SK-N-SH (cell line): ENCODE data around the gene MTARC1. TPM values are rescaled to one million over a fixed set of nuclear protein-coding genes. Genes with fewer than 3 reads are reported as not detected.

ENCODE experiments used
- CTCF ChIA-PET: fragments of 300-600, 350-600 bp; formaldehyde crosslinking; extraction: SDS; loops from one replicate; lab custom pipeline; 2021; lab: Yijun Ruan, JAX
- POLR2A ChIA-PET: fragments of 350-600 bp; sonication (Branson Sonifier 250); formaldehyde crosslinking; extraction: SDS; loops from one replicate; lab custom pipeline; 2020; ENCODE audit warnings: antibody characterized with exemption, inconsistent platforms; lab: Yijun Ruan, JAX
- DNase-seq: peaks from one replicate; pipeline ENCODE4 v3.0.0; 2012
- H2AFZ ChIP-seq: fragments of 200-600 bp; sonication (generic); 2 replicates; pipeline ENCODE4 v1.8.1; 2016; ENCODE audit warnings: antibody characterized with exemption, mild to moderate bottlenecking, low read depth
- H3F3A ChIP-seq: fragments of 200-600 bp; sonication (generic); replicated peaks from 2 replicates; pipeline ENCODE3; 2016; ENCODE audit warnings: antibody characterized with exemption, mild to moderate bottlenecking; ENCODE audit not compliant: insufficient read depth
- H3K27ac ChIP-seq, 2 experiments: fragments of 200-500 bp in 1 of 2; fragments of 200-600 bp in 1 of 2; sonication (Bioruptor generic) in 1 of 2; sonication (generic), shearing (Covaris generic) in 1 of 2; 2 replicates each; pipeline versions ENCODE4 v1.5.1 to v1.6.1; 2014 to 2016; ENCODE audit warnings: low read depth in 2 of 2, inconsistent platforms in 1 of 2, low read length in 1 of 2, mild to moderate bottlenecking in 1 of 2, mixed read lengths in 1 of 2
- H3K27me3 ChIP-seq: fragments of 200-600 bp; sonication (generic), shearing (Covaris generic); 2 replicates; pipeline ENCODE4 v1.6.1; 2016; ENCODE audit warnings: mixed run types; ENCODE audit not compliant: insufficient read depth
- H3K36me3 ChIP-seq, 2 experiments: fragments of 200-500 bp in 1 of 2; fragments of 200-600 bp in 1 of 2; sonication (Bioruptor generic) in 1 of 2; sonication (generic) in 1 of 2; replicated peaks in 1 of 2; 2 replicates each; pipeline versions ENCODE3 to v1.5.1; 2014 to 2016; ENCODE audit warnings: low read length in 1 of 2, mild to moderate bottlenecking in 1 of 2; ENCODE audit not compliant: insufficient read depth in 2 of 2, control insufficient read depth in 1 of 2
- H3K4me1 ChIP-seq, 2 experiments: fragments of 200-500 bp in 1 of 2; fragments of 200-600 bp in 1 of 2; sonication (Bioruptor generic) in 1 of 2; sonication (generic), shearing (Covaris generic) in 1 of 2; 2 replicates each; pipeline versions ENCODE4 v1.5.1 to v1.6.1; 2014 to 2016; ENCODE audit warnings: low read depth in 1 of 2, low read length in 1 of 2, mixed run types in 1 of 2; ENCODE audit not compliant: insufficient read depth in 2 of 2, control insufficient read depth in 1 of 2
- H3K4me2 ChIP-seq: fragments of 200-600 bp; sonication (generic), shearing (Covaris generic); 2 replicates; pipeline ENCODE4 v1.6.1; 2017; ENCODE audit warnings: mixed run types
- H3K4me3 ChIP-seq, 2 experiments: fragments of 200-500 bp in 1 of 2; fragments of 200-600 bp in 1 of 2; sonication (Bioruptor generic) in 1 of 2; sonication (generic), shearing (Covaris generic) in 1 of 2; 2 replicates each; pipeline versions ENCODE4 v1.5.1 to v1.8.1; 2014 to 2016; ENCODE audit warnings: low read depth in 2 of 2, inconsistent platforms in 1 of 2, low read length in 1 of 2, mild to moderate bottlenecking in 1 of 2, mixed read lengths in 1 of 2, moderate library complexity in 1 of 2
- H3K79me2 ChIP-seq: fragments of 200-600 bp; sonication (generic); 2 replicates; pipeline ENCODE4 v1.8.1; 2017; ENCODE audit warnings: mild to moderate bottlenecking; ENCODE audit not compliant: insufficient read depth
- H3K9ac ChIP-seq: fragments of 200-600 bp; sonication (generic); 2 replicates; pipeline ENCODE4 v1.6.1; 2017; ENCODE audit warnings: mixed run types
- H3K9me2 ChIP-seq: fragments of 200-600 bp; sonication (generic); 2 replicates; pipeline ENCODE4 v1.6.1; 2017; ENCODE audit warnings: mixed run types
- H3K9me3 ChIP-seq: fragments of 200-600 bp; sonication (generic); 2 replicates; pipeline ENCODE4 v1.6.1; 2017; ENCODE audit warnings: mixed run types, mild to moderate bottlenecking, moderate library complexity
- H4K20me1 ChIP-seq: fragments of 200-600 bp; sonication (generic); 2 replicates; pipeline ENCODE4 v1.6.1; 2017; ENCODE audit warnings: mild to moderate bottlenecking, mixed run types; ENCODE audit not compliant: insufficient read depth
- CHD2 ChIP-seq: fragments of 150-350 bp; IDR thresholded peaks from 2 replicates; pipeline ENCODE4 v1.6.1; 2018; ENCODE audit warnings: low read length; ENCODE audit not compliant: partially characterized antibody
- ELF1 ChIP-seq: IDR thresholded peaks from 2 replicates; pipeline ENCODE4 v1.4.0; 2012
- EZH2phosphoT487 ChIP-seq: fragments of 200-600 bp; sonication (generic); IDR thresholded peaks from 2 replicates; pipeline ENCODE4 v1.6.1; 2017; ENCODE audit warnings: low read depth, mixed run types, mild to moderate bottlenecking, antibody characterized with exemption, moderate library complexity, borderline replicate concordance
- FOSL2 ChIP-seq: IDR thresholded peaks from 2 replicates; pipeline ENCODE4 v1.4.0; 2012; ENCODE audit warnings: low read depth, mild to moderate bottlenecking, moderate library complexity, borderline replicate concordance
- FOXJ3 ChIP-seq: sonication (generic); formaldehyde crosslinking; IDR thresholded peaks from 2 replicates; pipeline ENCODE4 v1.5.1; 2020; ENCODE audit warnings: mild to moderate bottlenecking, missing genetic modification reagents
- FOXM1 ChIP-seq: IDR thresholded peaks from 2 replicates; pipeline ENCODE4 v1.4.0; 2012; ENCODE audit warnings: low read depth, mild to moderate bottlenecking
- GABPA ChIP-seq: IDR thresholded peaks from 2 replicates; pipeline ENCODE4 v1.4.0; 2012; ENCODE audit warnings: low read depth, mild to moderate bottlenecking
- GATA2 ChIP-seq: sonication (generic); formaldehyde crosslinking; IDR thresholded peaks from 2 replicates; pipeline ENCODE4 v1.5.0; 2020; ENCODE audit warnings: mild to moderate bottlenecking, missing genetic modification reagents
- JUND ChIP-seq: IDR thresholded peaks from 2 replicates; pipeline ENCODE4 v1.4.0; 2012
- MEF2A ChIP-seq: IDR thresholded peaks from 2 replicates; pipeline ENCODE4 v1.4.0; 2012; ENCODE audit warnings: low read depth, borderline replicate concordance
- MXI1 ChIP-seq: IDR thresholded peaks from 2 replicates; pipeline ENCODE4 v1.6.1; 2012; ENCODE audit warnings: mild to moderate bottlenecking, low read depth, low read length, improper control_type of control experiment
- NFIC ChIP-seq: IDR thresholded peaks from 2 replicates; pipeline ENCODE4 v1.4.0; 2012; ENCODE audit warnings: borderline replicate concordance
- NRF1 ChIP-seq: IDR thresholded peaks from 2 replicates; pipeline ENCODE4 v1.6.1; 2012; ENCODE audit warnings: low read depth, mild to moderate bottlenecking, low read length
- SIN3A ChIP-seq: IDR thresholded peaks from 2 replicates; pipeline ENCODE4 v1.6.1; 2012; ENCODE audit warnings: low read depth, mild to moderate bottlenecking, low read length, moderate library complexity, borderline replicate concordance
- SMC3 ChIP-seq: IDR thresholded peaks from 2 replicates; pipeline ENCODE4 v1.6.1; 2012; ENCODE audit warnings: low read depth, low read length, improper control_type of control experiment
- TCF12 ChIP-seq: IDR thresholded peaks from 2 replicates; pipeline ENCODE4 v1.4.0; 2012
- WGBS: methylation state at CpG from one replicate; pipeline ENCODE4 v1.1.6; 2017; ENCODE audit warnings: low lambda C conversion rate; 5-methylcytosine and 5-hydroxymethylcytosine counted together
- polyA plus RNA-seq, 3 experiments: library from polyadenylated mRNA; depleted of rRNA; stranded (reverse); fragments of >200 nt; gene quantifications; 2 replicates each; pipeline ENCODE4 v1.2.3, GENCODE V29; 2012
- TF ChIP-seq, protein P1 (sequence below): fragments of 150-350 bp; IDR thresholded peaks from 2 replicates; pipeline ENCODE4 v1.6.1; 2017; ENCODE audit warnings: antibody characterized with exemption, low read length, low read depth, borderline replicate concordance
- TF ChIP-seq, protein P2 (sequence below): IDR thresholded peaks from 2 replicates; pipeline ENCODE4 v1.4.0; 2012; ENCODE audit warnings: low read depth, borderline replicate concordance
- TF ChIP-seq, protein P3 (sequence below): IDR thresholded peaks from 2 replicates; pipeline ENCODE4 v1.4.0; 2012; ENCODE audit warnings: low read depth, borderline replicate concordance

MTARC1 gene
- polyA plus RNA-seq, 1 of the 3 experiments (the other 2 are of a cell fraction) = 6.1 TPM

DNA sequence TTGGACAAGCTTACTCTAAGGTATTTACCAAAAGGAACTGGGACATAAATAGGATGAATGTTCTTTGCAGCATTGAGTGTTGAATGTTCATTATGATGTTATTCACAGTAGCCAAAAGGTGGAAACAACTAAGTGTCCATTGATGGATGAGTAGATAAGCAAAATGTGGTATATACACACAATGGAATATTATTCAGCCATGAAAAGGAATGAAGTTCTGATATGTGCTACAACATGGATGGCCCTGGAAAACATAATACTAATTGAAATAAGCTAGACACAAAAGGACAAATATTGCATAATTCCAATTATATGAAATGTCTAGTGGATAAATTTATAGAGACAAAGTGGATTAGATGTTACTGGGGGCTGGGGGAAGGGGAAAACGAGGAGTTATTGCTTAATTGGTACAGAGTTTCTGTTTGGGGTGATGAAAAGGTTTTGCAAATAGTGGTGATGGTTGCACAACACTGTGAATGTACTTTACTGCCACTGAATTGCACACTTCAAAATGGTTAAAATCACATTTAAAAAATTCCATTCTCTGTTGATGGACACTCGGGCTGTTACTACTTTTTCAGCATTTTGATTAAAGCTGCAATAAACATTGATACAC is 2.9 kb downstream of the MTARC1 start:
- Histone ChIP-seq H3K27me3 (no peaks in the 10 kb centered on the region), H3K36me3 (peaks cover 0 to 2% of the 10 kb centered on the region in 2 experiments), H3K4me2 (no peak overlapping the region), H3K9ac (no peak overlapping the region), H3K9me2 (no peaks in the 10 kb centered on the region), H3K9me3 (no peaks in the 10 kb centered on the region), H3K4me3 (no peak overlapping the region), H4K20me1 (no peaks in the 10 kb centered on the region), H3K79me2 (no peaks in the 10 kb centered on the region), H2AFZ (no peak overlapping the region), H3F3A (no peaks in the 10 kb centered on the region), H3K4me1 (peaks cover 0 to 30% of the 10 kb centered on the region in 2 experiments; a peak in 2 of 4 replicates), H3K27ac (no peak overlapping the region)
- POLR2A ChIA-PET = no interaction called here
- no peak for TF ChIP-seq SIN3A
- TF ChIP-seq FOXM1 = no peak
- TF ChIP-seq GABPA = no peak
- TF ChIP-seq, protein P1, sequence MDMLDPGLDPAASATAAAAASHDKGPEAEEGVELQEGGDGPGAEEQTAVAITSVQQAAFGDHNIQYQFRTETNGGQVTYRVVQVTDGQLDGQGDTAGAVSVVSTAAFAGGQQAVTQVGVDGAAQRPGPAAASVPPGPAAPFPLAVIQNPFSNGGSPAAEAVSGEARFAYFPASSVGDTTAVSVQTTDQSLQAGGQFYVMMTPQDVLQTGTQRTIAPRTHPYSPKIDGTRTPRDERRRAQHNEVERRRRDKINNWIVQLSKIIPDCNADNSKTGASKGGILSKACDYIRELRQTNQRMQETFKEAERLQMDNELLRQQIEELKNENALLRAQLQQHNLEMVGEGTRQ = no peak
- no peak for TF ChIP-seq JUND
- no peak for DNase-seq
- CTCF ChIA-PET = interaction anchor here (0.9 to 7.6 kb wide), 6 partner anchors 13 to 600 kb away, joined by 3 to 63 read pairs (median 4); no protein-coding TSS in a partner anchor
- WGBS = 85% methylated on average over 2 of the region's 2 CpGs

DNA sequence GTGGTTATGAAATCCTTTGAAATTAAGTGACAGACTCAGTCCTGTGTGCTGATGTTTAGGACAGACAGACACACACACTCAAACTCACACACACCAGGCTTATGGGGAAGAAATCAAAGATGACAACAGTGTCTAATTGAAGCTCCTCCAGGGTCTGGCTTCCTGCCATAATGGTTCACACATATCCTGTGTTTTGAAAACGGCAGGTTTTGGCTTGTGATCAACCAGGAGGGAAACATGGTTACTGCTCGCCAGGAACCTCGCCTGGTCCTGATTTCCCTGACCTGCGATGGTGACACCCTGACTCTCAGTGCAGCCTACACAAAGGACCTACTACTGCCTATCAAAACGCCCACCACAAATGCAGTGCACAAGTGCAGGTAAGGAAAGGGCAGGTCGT is 4.6 kb downstream of the MTARC1 start:
- H3K9ac ChIP-seq = no peak overlapping the region
- H3F3A ChIP-seq = no peaks in the 10 kb centered on the region
- TF ChIP-seq GABPA = no peak
- TF ChIP-seq, protein P2, sequence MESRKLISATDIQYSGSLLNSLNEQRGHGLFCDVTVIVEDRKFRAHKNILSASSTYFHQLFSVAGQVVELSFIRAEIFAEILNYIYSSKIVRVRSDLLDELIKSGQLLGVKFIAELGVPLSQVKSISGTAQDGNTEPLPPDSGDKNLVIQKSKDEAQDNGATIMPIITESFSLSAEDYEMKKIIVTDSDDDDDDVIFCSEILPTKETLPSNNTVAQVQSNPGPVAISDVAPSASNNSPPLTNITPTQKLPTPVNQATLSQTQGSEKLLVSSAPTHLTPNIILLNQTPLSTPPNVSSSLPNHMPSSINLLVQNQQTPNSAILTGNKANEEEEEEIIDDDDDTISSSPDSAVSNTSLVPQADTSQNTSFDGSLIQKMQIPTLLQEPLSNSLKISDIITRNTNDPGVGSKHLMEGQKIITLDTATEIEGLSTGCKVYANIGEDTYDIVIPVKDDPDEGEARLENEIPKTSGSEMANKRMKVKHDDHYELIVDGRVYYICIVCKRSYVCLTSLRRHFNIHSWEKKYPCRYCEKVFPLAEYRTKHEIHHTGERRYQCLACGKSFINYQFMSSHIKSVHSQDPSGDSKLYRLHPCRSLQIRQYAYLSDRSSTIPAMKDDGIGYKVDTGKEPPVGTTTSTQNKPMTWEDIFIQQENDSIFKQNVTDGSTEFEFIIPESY = no peak
- TF ChIP-seq MEF2A = no peak
- no peak for TF ChIP-seq CHD2
- no peak for TF ChIP-seq EZH2phosphoT487
- TF ChIP-seq, protein P3, sequence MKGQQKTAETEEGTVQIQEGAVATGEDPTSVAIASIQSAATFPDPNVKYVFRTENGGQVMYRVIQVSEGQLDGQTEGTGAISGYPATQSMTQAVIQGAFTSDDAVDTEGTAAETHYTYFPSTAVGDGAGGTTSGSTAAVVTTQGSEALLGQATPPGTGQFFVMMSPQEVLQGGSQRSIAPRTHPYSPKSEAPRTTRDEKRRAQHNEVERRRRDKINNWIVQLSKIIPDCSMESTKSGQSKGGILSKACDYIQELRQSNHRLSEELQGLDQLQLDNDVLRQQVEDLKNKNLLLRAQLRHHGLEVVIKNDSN = no peak
- TF ChIP-seq FOXJ3 (CRISPR knock-in tag) = no peak
- TF ChIP-seq ELF1 = no peak
- TF ChIP-seq SIN3A = no peak
- no peak for TF ChIP-seq JUND
- no peak for TF ChIP-seq MXI1
- TF ChIP-seq FOSL2 = no peak
- TF ChIP-seq NRF1 = no peak
- TF ChIP-seq NFIC = no peak
- no peak for TF ChIP-seq TCF12
- no peak for TF ChIP-seq GATA2 (CRISPR knock-in tag)
- no peak for TF ChIP-seq SMC3
- H4K20me1 ChIP-seq = no peaks in the 10 kb centered on the region
- H3K4me2 ChIP-seq = no peak overlapping the region
- H3K27me3 ChIP-seq = no peaks in the 10 kb centered on the region
- peak; percentile 32 for DNase-seq
- H3K4me1 ChIP-seq = peaks cover 0 to 14% of the 10 kb centered on the region in 2 experiments; a peak in 2 of 4 replicates
- peak overlapping the region in 1 of 2 experiments; percentile 51; a peak in 2 of 4 replicates for H3K27ac ChIP-seq
- ChIA-PET POLR2A (no interaction called here), CTCF (interaction anchor here (1.0 to 7.6 kb wide), 7 partner anchors 11 to 412 kb away, joined by 3 to 63 read pairs (median 4); no protein-coding TSS in a partner anchor)
- peaks cover 0 to 9% of the 10 kb centered on the region in 2 experiments for H3K36me3 ChIP-seq
- no peak overlapping the region for H3K4me3 ChIP-seq
- no peaks in the 10 kb centered on the region for H3K79me2 ChIP-seq
- whole genome bisulfite sequencing = 58% methylated on average over 6 of the region's 6 CpGs
- no peaks in the 10 kb centered on the region for H3K9me3 ChIP-seq
- no peak overlapping the region for H2AFZ ChIP-seq
- no peaks in the 10 kb centered on the region for H3K9me2 ChIP-seq
